ENCODE results near the gene MEF2A. TPM values are rescaled to one million over a fixed set of nuclear protein-coding genes. Genes with fewer than 3 reads are reported as not detected.
A peak's percentile ranks its signal among the peaks of the same experiment; 100 is the strongest.

The MEF2A gene
- total and polyA plus RNA-seq, 9 of the 15 experiments (the other 6 are each of a cell fraction or from before 2014, with no cell fraction given), result 1.6 to 18.7 (median 8.7) TPM

DNA sequence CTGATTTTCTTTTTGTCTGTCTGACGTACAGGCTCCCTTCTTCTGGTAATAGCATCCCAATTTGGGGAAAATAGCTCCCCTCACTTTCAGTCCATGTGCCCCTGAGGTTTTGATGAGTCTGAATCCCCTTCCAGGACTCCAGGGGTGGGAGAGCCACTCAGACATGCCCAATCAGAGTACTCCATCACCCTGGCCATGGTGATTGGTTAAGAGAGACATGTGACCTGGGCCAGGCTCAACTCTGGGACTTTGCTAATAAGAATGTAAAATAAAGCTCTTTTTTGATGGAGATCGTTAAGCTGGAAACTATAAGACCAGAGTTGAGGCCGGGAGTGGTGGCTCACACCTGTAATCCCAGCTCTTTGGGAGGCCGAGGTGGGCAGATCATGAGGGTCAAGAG lies 9.2 kb upstream of the MEF2A start:
- peak; percentile 62 for TF ChIP-seq NFYB (IDR thresholded peaks at IDR 0.05; ENCODE audit: extremely low read depth, insufficient read length)
- TF ChIP-seq, protein P1, sequence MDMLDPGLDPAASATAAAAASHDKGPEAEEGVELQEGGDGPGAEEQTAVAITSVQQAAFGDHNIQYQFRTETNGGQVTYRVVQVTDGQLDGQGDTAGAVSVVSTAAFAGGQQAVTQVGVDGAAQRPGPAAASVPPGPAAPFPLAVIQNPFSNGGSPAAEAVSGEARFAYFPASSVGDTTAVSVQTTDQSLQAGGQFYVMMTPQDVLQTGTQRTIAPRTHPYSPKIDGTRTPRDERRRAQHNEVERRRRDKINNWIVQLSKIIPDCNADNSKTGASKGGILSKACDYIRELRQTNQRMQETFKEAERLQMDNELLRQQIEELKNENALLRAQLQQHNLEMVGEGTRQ (CRISPR knock-in tag; IDR thresholded peaks at IDR 0.05), result peak; percentile 52
- TF ChIP-seq, protein P2, sequence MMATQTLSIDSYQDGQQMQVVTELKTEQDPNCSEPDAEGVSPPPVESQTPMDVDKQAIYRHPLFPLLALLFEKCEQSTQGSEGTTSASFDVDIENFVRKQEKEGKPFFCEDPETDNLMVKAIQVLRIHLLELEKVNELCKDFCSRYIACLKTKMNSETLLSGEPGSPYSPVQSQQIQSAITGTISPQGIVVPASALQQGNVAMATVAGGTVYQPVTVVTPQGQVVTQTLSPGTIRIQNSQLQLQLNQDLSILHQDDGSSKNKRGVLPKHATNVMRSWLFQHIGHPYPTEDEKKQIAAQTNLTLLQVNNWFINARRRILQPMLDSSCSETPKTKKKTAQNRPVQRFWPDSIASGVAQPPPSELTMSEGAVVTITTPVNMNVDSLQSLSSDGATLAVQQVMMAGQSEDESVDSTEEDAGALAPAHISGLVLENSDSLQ (IDR thresholded peaks at IDR 0.05), result no peak
- TF ChIP-seq, protein P3, sequence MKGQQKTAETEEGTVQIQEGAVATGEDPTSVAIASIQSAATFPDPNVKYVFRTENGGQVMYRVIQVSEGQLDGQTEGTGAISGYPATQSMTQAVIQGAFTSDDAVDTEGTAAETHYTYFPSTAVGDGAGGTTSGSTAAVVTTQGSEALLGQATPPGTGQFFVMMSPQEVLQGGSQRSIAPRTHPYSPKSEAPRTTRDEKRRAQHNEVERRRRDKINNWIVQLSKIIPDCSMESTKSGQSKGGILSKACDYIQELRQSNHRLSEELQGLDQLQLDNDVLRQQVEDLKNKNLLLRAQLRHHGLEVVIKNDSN (CRISPR knock-in tag; IDR thresholded peaks at IDR 0.05), result peak; percentile 59
- intact Hi-C loops (cut with micrococcal nuclease), result no loop called here
- 4% methylated on average over 4 of the region's 4 CpGs for WGBS (ENCODE audit: insufficient coverage, low coverage, missing lambda C conversion rate)
- CTCF ChIA-PET (ENCODE audit: low intra/inter-chr PET ratio), result no interaction called here
- ATAC-seq (peak; percentile 51; the same call in 1 of the 3 replicates), FAIRE-seq (no peak), DNase-seq (ENCODE audit: extremely low read depth in 1 of 4, low spot score in 3 of 4) (peak in 1 of 4 experiments; percentile 24)
- POLR2A ChIA-PET, result interaction anchor here (0.6 to 2.5 kb wide), 3 partner anchors 10 to 26 kb away, joined by 6 to 16 read pairs (median 9); partner anchors contain the start of gene MEF2A
- no peaks in the 10 kb centered on the region for H3K4me1 ChIP-seq (replicated peaks in 1 of 2; ENCODE audit: control insufficient read depth in 2 of 2, insufficient read depth in 2 of 2, low read length in 2 of 2)
- no peaks in the 10 kb centered on the region for H3K9me3 ChIP-seq (replicated peaks; ENCODE audit: control insufficient read depth, insufficient read depth, low read depth, low read length)
- H3K4me2 ChIP-seq (ENCODE audit: insufficient read depth, low read length), result no peak overlapping the region
- no TSS peak for BruUV-seq (replicated peaks)
- no peak overlapping the region for H3K27ac ChIP-seq (ENCODE audit: extremely low read depth, low read depth, low read length)
- H3K27me3 ChIP-seq (ENCODE audit: control insufficient read depth in 2 of 2, insufficient read depth in 2 of 2, low read length in 2 of 2), result no peaks in the 10 kb centered on the region; a peak in 1 of 5 replicates
- no peak overlapping the region for H3K4me3 ChIP-seq
- H3K79me2 ChIP-seq (ENCODE audit: control insufficient read depth, insufficient read depth, low read length), result no peaks in the 10 kb centered on the region
- no peak overlapping the region for H3K9ac ChIP-seq (ENCODE audit: insufficient read depth in 1 of 2, low read depth in 2 of 2, low read length in 2 of 2)
- H2AFZ ChIP-seq (ENCODE audit: low read depth, low read length), result no peak overlapping the region
- in situ Hi-C loops (cut with MboI), result no loop called here
- H4K20me1 ChIP-seq (replicated peaks; ENCODE audit: control insufficient read depth, insufficient read depth, low read length), result no peaks in the 10 kb centered on the region
- no peaks in the 10 kb centered on the region for H3K36me3 ChIP-seq (ENCODE audit: control insufficient read depth, insufficient read depth, low read length)
- no peaks in the 10 kb centered on the region for H3K9me1 ChIP-seq (ENCODE audit: control insufficient read depth, insufficient read depth, low read length)

Measured in K562 (cell line).